Tibial artery (tissue), 4 donors: ENCODE data around the gene ECT2.
"Not testable (repeated sequence)": the region's sequence is repeated elsewhere in the genome, so short reads cannot be mapped to it uniquely, and the experiment has no call there.

Experiments used
- DNase-seq, 2 donors: peaks; one replicate each; pipeline ENCODE4 v3.0.0-alpha.2; 2019
- H3K27ac ChIP-seq, 2 donors: fragments of 200-600 bp; sonication (generic) in 1 of 2; 1 replicate in 1 of 2; 2 replicates in 1 of 2; pipeline ENCODE4 v1.5.1; 2018 to 2019; ENCODE audit warnings: mild to moderate bottlenecking in 1 of 2
- H3K27me3 ChIP-seq, 2 donors: fragments of 200-600 bp; sonication (generic) in 1 of 2; one replicate each; pipeline versions ENCODE4 v1.5.1 to v1.6.0; 2016 to 2019
- H3K36me3 ChIP-seq, 3 donors: fragments of 200-600 bp; sonication (generic) in 2 of 3; one replicate each; pipeline ENCODE4 v1.5.1; 2016 to 2019; ENCODE audit warnings: mild to moderate bottlenecking in 2 of 3
- H3K4me1 ChIP-seq, 4 donors: fragments of 200-600 bp; sonication (generic) in 2 of 4; 1 replicate in 3 of 4; 2 replicates in 1 of 4; pipeline ENCODE4 v1.5.1; 2016 to 2019
- H3K4me3 ChIP-seq, 2 donors: fragments of 200-600 bp; sonication (generic) in 1 of 2; 1 replicate in 1 of 2; 2 replicates in 1 of 2; pipeline ENCODE4 v1.5.1; 2018 to 2019; ENCODE audit warnings: mild to moderate bottlenecking in 2 of 2
- H3K9me3 ChIP-seq, 3 donors: fragments of 200-600 bp; sonication (generic) in 1 of 3; one replicate each; pipeline ENCODE4 v1.5.1; 2016 to 2019
- CTCF ChIP-seq, 2 experiments: fragments of 200-600 bp in 1 of 2; fragments of 450-650 bp in 1 of 2; IDR thresholded peaks; one replicate each; pipeline ENCODE4 v1.5.1; 2017 to 2019; ENCODE audit warnings: antibody characterized with exemption in 2 of 2, mild to moderate bottlenecking in 1 of 2, moderate library complexity in 1 of 2
- intact Hi-C: fragments of 100-400 bp; cut with DNase I; formaldehyde crosslinking; loops from one replicate; pipeline ENCODE4 v1.15.0; 2023; ENCODE audit warnings: low total_unique reads

The ECT2 gene

GRCh38 chr3:172717493-172718088, 32.9 kb upstream of the ECT2 start:
- intact Hi-C loops, result no loop called here
- H3K27me3 ChIP-seq, result no peaks in the 10 kb centered on the region
- no peak for TF ChIP-seq CTCF (IDR thresholded peaks at IDR 0.05)
- H3K4me3 ChIP-seq, result no peak overlapping the region
- H3K36me3 ChIP-seq, result no peaks in the 10 kb centered on the region
- no peak for DNase-seq
- H3K9me3 ChIP-seq, result no peaks in the 10 kb centered on the region
- H3K27ac ChIP-seq, result no peak overlapping the region
- no peaks in the 10 kb centered on the region for H3K4me1 ChIP-seq

- H3K4me1 ChIP-seq, H3K27me3 ChIP-seq, H3K4me3 ChIP-seq, H3K9me3 ChIP-seq, DNase-seq, H3K27ac ChIP-seq, H3K36me3 ChIP-seq, intact Hi-C loops: not testable (repeated sequence)
These were observed 27.9 kb upstream of the ECT2 start for GRCh38 chr3:172722536-172723040.

GRCh38 chr3:172726380-172726779, 24.1 kb upstream of the ECT2 start:
- Histone ChIP-seq H3K36me3 (no peaks in the 10 kb centered on the region), H3K4me3 (no peak overlapping the region), H3K27ac (no peak overlapping the region), H3K4me1 (no peaks in the 10 kb centered on the region), H3K27me3 (no peaks in the 10 kb centered on the region), H3K9me3 (peaks cover 0 to 7% (median 5%) of the 10 kb centered on the region in 3 donors)
- no peak for TF ChIP-seq CTCF (IDR thresholded peaks at IDR 0.05)
- no peak for DNase-seq
- intact Hi-C loops, result no loop called here

- no peaks in the 10 kb centered on the region for H3K9me3 ChIP-seq
These were observed 15.5 kb upstream of the ECT2 start for GRCh38 chr3:172735014-172735413.

GRCh38 chr3:172739462-172739861, 11.1 kb upstream of the ECT2 start:
- TF ChIP-seq CTCF (IDR thresholded peaks at IDR 0.05), result no peak
- no peaks in the 10 kb centered on the region for H3K27me3 ChIP-seq
- no peaks in the 10 kb centered on the region for H3K9me3 ChIP-seq
- H3K4me1 ChIP-seq, result no peaks in the 10 kb centered on the region
- H3K4me3 ChIP-seq, result no peak overlapping the region
- DNase-seq, result no peak
- H3K36me3 ChIP-seq, result no peaks in the 10 kb centered on the region
- intact Hi-C loops, result no loop called here
- H3K27ac ChIP-seq, result no peak overlapping the region

More at GRCh38 chr3:172735014-172735413, 15.5 kb upstream of the ECT2 start:
- Histone ChIP-seq H3K4me3 (no peak overlapping the region), H3K36me3 (no peaks in the 10 kb centered on the region), H3K27me3 (no peaks in the 10 kb centered on the region), H3K4me1 (no peaks in the 10 kb centered on the region), H3K27ac (no peak overlapping the region)
- no peak for DNase-seq
- TF ChIP-seq CTCF (IDR thresholded peaks at IDR 0.05), result no peak
- intact Hi-C loops, result no loop called here

GRCh38 chr3:172746475-172746874, 4.1 kb upstream of the ECT2 start:
- no peak for DNase-seq
- H3K4me3 ChIP-seq, result no peak overlapping the region
- intact Hi-C loops, result no loop called here
- TF ChIP-seq CTCF (IDR thresholded peaks at IDR 0.05), result no peak
- no peak overlapping the region for H3K27ac ChIP-seq
- no peaks in the 10 kb centered on the region for H3K27me3 ChIP-seq
- H3K36me3 ChIP-seq, result no peaks in the 10 kb centered on the region
- H3K4me1 ChIP-seq, result peaks cover 0 to 18% (median 11%) of the 10 kb centered on the region in 4 donors
- no peaks in the 10 kb centered on the region for H3K9me3 ChIP-seq
